CD4-positive, alpha-beta T cell treated with Interleukin-12 subunit alpha and Interleukin-12 subunit beta, for 1 hour (primary cell): ENCODE data around the gene ADI1.
"Not testable (repeated sequence)": the region's sequence is repeated elsewhere in the genome, so short reads cannot be mapped to it uniquely, and the experiment has no call there.

Experiments used
- DNase-seq: peaks from one replicate; pipeline ENCODE4 v3.0.0-alpha.2; 2020

The ADI1 gene

GRCh38 chr2:3461801-3462492 lies 57.4 kb downstream of the ADI1 start:
- DNase-seq, result peak; percentile 65

DNA sequence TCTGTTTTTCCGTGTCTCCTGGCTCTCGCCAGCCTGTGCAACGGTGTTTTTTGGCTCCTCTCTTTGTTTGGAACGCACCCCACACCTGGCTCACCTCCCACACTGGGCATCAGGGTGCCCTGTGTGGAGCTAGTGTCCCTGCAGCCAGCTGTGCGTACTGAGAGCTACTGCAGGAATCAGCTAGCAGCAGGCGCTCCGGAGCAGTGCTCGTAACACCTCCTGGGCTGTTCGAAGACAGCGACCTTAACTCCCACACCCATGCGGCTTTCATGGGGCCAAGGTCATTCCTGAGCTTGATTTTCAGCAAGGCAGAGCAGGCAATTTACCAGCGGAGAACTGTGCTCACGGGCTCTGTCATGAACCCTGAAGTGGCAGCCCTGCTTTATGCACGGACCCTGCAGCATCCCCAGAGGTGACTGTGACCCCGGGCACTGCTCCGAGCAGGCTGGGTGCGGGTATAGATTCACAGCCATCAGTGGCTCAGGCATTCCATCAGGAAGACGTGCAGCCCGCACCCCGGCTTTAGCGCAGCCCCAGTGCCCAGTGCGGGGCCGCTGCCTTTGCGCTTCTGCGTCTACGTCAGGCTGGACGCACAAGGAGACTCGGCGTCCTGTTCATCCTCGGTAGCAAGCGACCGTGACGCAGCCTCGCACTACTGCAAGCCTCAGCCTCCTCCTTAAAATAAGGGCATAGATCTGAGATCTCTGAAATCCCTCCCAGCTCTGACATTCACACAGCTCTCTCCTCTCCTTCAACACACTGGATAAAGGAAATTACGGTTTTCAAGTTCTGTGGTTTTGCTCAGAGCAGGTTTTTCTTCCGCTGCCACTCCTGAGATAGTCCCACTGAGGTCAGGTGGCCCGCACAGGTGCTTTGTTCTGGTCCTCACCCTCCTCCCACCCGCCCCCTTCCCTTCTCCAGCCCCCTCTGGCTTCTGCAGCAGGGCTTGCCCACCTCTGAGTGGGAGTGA lies 58.2 kb downstream of the ADI1 start:
- DNase-seq, result no peak

DNA sequence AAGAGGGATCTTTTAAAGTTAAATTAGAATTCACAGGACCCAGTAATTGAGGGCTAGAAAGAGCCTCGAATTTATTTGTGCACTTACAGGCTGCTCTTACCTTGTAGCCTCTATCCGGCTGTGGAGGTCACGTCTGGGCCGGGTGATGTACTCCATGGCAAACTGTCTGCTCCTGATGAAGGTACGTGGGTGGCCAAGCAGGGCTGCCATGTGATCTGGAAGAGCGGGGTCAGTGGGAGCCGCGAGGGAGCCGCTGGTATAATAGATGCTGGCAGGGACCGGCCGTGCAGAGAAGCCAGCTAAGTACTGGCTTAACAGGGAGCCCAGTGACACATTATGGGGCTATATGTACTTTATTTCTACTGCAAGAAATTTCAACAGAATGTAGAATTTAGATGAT lies 59.2 kb downstream of the ADI1 start:
- DNase-seq, result no peak

DNA sequence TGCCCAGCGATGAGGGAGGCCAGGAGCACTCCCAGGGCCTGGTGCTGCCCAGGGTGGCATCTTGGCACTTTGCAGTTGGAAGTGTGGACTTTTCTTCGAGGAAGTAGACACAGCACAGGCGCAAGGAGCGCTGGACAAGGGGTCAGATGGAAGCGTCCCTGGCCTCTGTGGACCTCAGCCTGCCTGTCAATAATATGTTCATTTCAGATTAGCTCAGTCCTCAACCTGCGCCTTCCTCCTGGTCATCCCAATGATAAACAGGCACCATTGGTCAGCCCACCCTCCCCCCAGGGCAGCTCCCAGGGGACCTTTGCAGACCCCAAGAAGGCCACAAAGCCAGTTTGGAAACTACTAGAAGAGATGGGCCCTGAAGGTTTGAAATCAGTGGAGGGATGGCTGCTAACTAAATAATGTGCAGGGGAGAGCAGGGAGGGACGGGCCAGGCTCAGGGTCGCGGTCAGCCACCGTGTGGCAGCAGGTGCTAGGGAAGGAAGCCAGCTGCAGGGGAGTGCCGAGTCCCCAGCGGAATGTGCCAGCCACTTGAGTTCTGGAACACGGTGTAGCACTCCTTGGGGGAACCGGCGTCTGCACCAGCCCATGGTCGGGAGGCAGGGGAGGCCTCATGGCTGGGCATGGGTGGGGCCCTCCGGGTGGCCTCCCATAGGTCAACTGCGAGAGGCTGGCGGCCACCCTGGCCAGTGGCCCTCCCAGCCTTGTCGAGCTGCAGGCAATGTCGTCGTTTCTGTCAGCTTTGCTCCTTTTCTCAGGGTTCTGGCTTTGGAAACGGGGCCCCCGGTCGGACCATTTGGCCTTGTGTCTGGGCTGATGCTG lies 59.9 kb downstream of the ADI1 start:
- no peak for DNase-seq

GRCh38 chr2:3458396-3459184 lies 60.7 kb downstream of the ADI1 start:
- DNase-seq, result no peak

DNA sequence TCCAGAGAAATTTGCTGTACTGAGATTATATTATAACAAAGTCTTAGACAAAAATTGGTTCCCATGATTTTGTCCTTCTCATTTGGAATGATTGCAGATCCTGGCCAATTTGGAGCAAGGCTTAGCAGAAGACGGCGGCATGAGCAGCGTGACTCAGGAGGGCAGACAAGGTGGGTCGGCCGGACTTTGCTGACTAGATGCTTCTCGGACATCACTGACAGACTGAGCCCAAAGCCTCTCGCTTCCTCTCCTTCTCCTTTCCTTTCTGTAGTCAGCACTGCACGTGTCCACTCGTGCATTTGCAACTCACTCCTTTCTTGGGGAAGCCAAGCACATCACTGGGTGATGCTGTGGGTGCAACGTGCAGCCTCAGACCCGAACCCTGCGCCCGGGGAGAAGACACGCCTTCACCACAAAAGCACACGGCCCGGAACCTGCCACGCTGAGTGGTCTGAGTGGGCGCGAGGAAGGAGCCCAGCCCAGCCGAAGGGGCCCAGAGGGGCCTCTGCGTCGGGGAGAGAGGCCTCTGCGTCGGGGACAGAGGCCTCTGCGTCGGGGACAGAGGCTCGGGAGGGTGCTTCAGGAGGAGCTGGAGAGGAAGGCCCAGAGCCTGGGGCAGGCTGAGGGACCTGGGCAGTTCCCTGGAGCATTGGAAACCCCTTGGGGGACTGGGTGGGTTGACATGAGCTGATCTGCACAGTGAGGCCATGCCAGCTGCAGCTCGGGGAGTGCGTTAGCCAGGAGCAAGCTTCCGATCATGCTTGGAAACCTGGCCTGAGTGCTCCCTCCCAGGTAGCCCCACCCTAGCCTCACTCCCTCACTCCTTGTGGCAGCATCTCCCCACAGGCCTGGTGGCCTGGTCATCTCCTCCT lies 61.6 kb downstream of the ADI1 start:
- DNase-seq, result no peak

DNA sequence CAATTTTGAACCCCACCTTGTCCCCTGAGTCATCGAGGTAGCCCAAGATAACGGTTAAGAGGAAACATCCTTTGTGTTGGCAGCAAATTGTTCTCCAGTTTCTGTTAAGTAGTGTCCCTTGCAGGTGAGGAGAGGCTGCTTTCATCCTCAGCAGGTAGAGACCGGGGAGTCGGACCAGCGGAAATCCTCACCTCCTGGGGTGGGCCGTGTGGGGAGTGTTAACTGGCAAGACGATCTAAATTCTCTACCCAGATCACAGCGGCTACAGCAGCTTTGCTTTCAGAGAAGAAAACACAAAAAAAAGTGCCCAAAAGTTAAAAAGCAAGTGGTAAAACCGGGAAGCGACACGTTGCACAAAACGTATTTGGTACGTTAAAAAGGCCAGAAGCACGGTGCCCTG lies 63.2 kb downstream of the ADI1 start:
- DNase-seq, result no peak

DNA sequence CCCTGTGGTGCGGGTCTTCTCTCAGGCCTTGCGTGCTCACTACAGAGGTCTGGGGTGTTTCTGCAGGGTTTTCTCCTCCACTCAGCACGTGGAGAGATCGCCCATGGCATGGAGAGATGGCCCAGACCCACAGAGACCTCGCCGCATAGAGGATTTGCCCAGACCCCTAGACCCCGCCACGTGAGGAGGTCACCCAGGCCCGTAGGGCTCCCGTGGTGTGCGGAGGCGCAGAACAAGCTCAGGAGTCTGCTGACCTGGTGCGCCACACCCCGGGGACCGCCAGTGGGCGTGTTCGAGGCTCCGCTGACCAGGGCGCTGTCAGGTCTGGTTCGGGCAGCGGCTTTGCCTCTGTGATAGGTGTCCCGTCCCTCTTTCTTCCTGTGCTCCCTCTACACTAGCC lies 64.5 kb downstream of the ADI1 start:
- no peak for DNase-seq

- DNase-seq, result not testable (repeated sequence)
Measured at GRCh38 chr2:3454005-3454404, 65.3 kb downstream of the ADI1 start.

DNA sequence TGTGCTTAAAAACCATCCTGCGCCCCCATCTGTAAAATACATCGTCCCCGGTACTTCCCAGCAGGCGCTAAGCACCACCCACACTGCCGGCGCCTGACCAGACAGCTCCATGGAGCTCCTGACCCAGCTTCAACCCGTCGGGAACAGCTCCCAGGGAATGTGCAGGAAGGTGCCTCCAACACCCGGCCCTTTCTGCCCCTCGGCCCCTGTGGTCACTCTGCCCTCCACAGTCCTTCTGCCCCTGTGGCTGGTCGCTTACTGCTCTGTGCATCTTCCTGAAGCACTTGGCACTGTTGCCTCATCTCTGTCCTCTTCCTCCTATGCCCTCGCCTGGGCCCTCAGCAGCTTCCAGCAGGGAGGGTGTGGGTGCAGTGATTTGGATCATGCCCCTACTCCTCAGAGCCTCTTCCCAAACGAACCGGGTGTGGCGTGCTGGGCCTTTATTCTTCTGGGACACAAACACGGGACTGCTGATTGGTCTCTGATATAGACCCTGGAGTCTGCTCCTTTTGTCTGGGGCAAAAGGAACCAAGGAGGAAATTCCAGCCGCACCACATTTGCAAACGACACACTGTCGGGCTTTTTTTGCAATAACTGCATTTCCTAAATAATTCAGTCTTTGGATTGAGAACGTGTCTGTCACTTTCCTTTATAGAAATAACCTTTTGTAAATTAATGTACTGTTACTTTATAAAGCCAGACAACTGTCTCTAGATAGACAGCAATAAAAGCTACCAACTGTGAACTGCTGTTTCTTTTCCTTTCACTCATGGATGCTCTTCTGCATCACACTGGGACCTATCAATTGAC lies 65.9 kb downstream of the ADI1 start:
- DNase-seq, result no peak

- DNase-seq, result no peak
Measured at GRCh38 chr2:3451926-3452671, 67.2 kb downstream of the ADI1 start.

GRCh38 chr2:3451169-3451568 lies 68.2 kb downstream of the ADI1 start:
- no peak for DNase-seq

DNA sequence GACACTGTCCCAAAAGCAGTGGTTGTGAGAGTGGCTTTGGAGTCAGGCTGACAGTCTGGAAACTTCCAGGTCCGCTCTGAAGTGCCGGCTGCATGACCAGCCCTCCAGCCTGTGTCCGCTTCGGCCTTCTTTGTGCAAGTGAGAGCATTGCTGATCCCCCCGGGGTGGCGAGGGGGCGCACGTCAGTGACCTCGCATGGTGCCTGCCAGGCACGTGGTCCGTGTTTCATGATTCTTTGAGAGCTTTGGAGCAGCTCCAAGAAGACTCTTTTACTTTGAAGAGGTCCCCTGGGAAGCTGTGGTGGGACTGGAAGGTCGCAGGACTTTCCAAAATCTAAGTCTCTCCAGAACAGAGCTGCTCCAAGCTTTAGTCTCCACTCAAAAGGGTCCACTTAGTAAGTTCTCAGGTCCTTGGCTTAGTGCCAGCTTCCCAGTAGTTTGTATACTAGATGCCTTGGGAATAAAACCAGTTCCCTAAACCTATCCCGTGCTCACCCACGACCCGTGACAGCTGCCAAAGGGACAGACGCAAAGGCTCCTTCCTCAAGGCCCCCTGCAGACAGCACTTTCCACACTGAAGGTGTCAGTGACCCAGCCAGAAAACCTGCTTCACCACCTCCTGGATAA lies 68.8 kb downstream of the ADI1 start:
- DNase-seq, result no peak

DNA sequence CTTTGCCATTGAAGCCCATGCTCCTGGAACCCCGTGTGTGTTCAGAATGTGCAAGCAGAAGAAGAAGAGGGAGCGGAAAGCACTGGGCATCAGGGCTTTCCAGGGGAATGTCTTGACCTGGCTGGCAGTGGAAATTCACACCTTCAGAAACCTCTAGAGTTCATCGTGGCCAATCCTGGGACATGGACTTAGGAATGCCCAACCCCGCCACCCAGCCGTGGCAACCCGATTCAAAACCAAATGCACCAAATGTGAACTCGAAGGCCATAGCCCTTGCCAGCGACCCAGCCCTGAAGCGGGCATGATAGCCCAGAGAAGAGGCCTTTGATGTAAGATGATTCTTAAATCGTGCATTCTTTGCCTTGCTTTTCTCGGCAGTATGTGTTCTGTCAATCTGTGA lies 69.4 kb downstream of the ADI1 start:
- no peak for DNase-seq

- no peak for DNase-seq
Measured at GRCh38 chr2:3449086-3449485, 70.2 kb downstream of the ADI1 start.

DNA sequence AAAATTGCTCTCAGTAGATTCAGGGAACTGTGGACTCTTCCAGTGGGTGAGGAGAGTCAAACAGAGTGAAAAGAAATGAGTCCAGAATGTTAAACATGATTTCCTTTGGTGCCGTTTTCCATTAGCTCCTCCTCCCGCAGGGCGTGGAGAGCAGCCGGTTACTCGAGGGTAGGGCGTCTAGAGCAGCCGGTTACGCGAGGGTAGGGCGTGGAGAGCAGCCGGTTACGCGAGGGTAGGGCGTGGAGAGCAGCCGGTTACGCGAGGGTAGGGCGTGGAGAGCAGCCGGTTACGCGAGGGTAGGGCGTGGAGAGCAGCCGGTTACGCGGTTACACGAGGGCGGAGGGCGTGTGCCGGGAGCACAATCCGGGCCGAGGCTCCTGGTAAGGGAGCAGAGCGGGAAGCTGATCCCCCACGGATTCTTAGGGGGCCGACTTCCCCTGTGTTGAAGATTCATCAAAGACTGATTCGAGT lies 70.9 kb downstream of the ADI1 start:
- not testable (repeated sequence) for DNase-seq

- no peak for DNase-seq
Measured at GRCh38 chr2:3447789-3448317, 71.5 kb downstream of the ADI1 start.
